Activated T-cell treated with anti-CD3 and anti-CD28 coated beads for 1 hour (primary cell): ENCODE measurements around the gene KRT7.

ENCODE experiments used
- DNase-seq: peaks from one replicate; pipeline ENCODE4 v3.0.0-alpha.2; 2020; ENCODE audit warnings: low read depth

Gene KRT7

DNA sequence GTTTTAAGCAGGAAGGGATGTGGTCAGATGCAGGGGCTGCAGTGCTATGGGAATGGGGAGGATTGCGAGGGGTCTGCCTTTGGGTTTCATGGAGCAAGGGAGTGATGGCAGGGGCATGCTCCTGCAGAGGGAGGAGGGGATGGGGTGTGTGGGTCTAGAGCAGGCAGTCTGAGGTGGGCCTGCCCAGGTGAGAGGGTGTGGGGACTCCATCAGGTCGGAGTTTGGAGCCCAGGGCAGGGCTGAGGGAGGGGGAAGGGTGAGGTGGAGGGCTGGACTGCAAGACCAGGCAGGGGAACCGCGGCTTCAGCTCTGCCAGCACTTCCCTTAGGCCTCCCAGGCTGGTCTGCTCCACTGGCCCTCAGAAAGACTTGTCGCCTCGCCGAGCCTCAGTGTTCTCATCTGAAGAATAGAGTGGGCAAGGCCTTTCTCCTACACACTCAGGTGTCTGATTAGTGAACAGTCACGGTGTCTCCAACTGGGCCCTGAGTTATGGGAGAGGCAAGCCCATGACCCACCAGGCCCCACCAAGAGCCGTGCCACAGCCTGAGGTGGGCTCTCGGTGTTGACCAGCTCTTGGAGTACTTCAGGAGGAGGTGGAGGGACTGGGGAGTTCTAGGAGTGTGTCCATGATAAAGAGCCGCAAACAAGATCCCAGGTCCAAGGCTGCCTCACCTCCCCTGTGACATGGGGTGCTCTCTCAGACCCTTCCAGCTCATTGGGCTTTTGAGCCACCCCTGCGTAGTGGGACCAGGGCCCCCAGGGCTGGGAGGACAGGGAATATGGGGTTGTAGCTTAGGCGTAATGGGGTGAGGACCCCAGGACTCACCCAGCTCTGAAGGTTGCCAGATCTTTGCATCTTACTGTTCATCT, 21.1 kb upstream of the KRT7 start:
- DNase-seq: no peak

DNA sequence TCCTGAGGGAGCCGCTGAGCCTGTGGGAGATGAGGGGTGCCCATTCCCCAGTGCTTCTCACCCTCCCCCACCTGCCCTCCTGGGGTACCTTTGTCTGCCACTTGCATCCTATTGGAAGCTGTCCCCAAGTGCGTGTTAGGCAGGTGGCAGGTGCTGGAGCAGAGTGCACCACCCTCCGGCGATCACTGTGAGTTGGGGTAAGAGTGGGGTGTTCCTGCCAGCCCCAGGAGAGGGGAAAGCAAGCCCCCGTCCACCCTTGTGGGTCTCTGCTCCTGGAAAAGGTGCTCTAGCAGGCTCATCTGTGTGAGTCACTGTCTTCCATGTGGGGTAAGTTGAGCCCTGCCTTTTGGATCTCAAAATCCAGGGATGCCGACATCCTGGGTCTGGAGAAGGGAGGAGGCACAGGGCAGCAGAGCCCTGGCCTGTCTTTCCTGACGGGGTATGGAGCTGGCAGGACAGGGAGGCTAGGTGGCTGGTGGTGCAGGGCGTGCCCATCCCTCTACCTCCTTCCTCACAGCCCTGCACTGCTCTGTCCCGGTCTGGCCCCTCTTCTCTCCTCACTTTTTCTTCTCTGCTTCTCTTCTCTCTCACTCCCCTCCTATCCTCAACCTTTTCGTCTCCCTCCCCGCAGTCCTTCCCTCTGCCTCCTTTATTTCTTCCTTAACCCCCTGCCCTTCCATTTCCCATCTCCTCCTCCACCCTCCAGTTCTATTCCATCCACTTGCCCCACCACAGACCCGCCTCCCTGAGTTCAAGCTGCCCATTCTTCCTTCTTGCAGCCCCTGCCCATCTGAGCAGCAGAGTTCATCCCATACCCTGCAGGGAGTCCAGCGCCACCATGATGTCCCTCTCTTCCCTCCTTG, 20.1 kb upstream of the KRT7 start:
- no peak for DNase-seq

GRCh38 chr12:52213564-52214420, 19.3 kb upstream of the KRT7 start:
- DNase-seq: peak; percentile 29

GRCh38 chr12:52214421-52214802, 18.6 kb upstream of the KRT7 start:
- DNase-seq: no peak

DNA sequence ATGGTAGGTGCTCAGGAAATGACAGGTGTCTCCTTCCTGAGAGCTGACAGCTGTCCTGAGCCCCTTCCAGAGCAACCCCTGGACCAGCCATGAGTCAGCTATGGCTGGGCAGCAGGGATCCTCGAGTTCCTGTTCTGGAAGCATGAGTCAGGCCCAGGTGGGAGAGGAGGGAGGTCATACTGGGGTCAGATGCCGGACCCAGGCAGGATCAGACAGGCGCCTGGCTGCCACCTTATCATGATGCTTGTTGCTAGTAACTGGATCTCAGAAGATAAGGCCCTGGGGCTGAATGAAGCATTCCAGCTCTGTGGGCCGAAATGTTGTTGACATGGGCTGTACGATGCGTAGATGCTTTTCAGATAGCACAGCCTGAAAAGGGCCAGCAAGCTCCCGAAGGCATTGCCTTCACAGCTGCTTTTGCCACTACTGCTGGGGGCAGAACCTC, 17.4 kb upstream of the KRT7 start:
- no peak for DNase-seq

DNA sequence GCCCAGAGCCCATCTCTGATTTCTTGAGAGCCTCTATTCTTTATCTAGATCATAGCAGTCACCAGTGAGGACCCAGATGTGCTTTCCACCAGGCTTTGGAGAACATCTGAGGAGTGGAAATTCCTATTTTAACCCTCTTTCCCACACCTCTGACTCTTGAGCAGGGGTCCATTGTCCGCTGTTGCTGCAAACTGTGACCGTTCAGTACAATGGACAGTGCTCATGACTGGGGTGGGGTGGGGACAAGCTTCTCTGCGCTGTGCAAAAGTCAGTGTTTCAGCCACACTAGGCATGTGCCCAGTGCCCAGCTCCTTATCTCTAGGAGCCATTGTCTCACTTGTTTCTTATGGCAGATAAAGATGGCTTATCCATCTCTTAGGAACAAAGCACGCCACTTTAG, 16.9 kb upstream of the KRT7 start:
- DNase-seq: no peak

DNA sequence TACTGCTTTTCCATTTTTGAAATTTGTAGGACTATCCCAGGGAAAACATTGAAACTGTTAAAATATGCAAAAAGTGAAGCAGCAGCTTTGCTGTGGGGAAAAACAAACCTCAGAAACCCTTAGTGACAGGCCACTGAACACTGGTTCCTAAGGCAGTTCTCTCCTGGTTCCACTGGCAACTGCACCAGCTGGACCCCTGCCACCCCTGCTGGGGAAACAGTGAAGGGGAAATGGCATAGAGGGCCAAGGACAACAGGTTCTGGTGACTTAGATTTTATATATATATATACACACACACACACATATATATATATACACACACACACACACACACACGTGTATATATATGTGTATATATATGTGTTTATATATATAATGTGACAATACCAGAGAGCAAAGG, 16.2 kb upstream of the KRT7 start:
- no peak for DNase-seq

DNA sequence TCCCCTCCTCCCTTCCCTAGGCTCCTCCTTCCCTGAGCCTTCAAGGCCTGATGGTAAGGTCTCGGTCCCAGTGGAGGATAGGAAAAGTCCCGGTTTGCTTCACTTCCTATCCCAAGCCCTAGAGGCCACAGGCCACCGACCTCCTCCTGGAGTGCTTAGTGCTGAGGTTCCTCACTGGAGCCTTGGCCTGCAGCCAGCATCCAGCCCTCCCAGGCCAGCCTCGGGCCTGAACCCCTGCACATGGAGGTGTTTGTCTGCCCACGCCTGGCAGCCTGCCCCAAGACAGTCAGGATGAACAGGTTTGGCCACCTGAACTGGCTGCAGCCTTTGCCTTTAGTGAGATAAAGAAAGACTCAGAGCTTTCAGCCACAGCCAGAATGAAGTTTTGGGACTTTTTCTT, 15.8 kb upstream of the KRT7 start:
- DNase-seq: no peak

DNA sequence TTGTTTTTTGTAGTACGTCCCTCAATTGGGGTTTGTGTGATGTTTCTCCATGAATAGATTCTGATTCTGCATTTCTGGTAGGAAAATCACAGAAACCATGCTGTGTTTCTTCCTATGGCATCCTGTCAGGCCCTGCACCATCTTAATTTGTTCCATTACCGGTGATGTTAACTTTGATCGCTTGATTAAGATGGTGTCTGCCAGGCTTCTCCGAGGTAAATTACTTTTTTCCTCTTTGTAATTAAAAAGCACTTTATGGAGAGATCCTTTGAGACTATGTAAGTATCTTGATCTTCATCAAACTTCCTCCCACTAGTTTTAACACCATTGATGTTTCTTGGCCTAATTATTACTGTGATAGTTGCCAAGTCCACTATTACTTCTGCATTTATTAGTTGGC, 15.0 kb upstream of the KRT7 start:
- DNase-seq: no peak

DNA sequence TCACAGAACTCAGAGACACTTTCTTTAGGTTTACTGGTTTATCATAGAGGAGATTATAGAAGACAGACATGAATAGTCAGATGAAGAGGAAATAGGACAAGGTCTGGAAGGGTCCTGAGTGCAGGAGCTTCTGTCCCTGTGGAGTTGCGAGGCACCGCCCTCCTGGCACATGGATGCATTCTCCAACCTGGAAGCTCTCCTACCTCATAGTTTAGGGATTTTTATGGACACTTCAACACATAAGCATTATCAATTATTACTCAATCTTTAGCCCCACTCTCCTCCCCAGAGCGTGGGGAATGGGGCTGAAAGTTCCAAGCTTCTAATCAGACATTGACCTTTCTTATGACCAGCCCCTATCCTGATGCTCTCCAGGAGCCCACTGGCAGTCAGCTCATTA, 12.6 kb upstream of the KRT7 start:
- DNase-seq: no peak

DNA sequence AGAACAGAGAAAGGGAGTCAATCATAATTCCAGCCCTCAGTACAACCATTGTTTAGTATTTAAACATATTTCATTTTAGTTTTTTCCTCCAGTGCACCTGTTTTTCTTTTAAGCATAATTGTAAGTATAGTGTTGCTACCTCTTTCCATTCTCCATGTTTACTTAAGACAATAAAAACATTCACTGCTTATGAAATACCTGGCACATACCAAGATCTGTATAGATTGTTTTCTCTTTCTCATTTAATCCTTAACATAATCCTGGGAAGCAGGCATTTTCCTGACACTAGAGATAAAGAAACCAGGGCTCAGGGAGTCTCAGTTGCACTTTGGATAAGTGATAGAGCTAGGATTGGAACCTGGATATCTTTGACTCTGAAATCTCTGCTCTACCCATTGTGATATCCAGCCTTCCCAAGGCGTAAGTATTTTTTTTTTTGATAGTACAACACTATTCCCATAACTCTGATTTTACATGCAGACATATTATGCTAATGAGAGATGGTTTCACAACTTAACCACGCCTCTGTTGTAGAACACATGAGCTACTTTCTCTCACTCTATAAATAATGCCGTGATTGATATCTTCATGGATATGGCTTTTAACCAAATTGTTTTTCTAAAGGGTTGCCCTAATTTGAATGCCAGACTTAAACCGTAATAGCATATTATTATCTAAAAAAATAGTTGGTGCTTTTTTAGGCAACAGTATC, 11.8 kb upstream of the KRT7 start:
- DNase-seq: no peak

- peak; percentile 33 for DNase-seq
Measured at GRCh38 chr12:52221912-52222457, 11.1 kb upstream of the KRT7 start.

DNA sequence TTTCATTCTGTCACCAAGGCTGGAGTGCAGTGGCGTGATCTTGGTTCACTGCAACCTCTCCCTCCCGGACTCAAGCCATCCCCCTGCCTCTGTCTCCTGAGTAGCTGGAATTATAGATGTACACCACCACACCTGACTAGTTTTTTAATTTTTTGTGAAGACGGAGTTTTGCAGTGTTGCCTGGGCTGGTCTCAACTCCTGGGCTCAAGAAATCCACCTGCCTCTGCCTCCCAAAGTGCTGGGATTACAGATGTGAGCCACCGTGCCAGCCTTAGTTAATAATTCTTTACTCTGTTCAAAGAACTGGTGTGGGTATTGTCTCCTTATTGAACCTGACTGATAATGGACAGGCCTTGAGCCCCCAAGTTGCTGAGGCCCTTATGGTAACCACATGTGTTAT, 10.4 kb upstream of the KRT7 start:
- no peak for DNase-seq

- no peak for DNase-seq
Measured at GRCh38 chr12:52223406-52224039, 9.5 kb upstream of the KRT7 start.

- no peak for DNase-seq
Measured at GRCh38 chr12:52224151-52224550, 8.9 kb upstream of the KRT7 start.

DNA sequence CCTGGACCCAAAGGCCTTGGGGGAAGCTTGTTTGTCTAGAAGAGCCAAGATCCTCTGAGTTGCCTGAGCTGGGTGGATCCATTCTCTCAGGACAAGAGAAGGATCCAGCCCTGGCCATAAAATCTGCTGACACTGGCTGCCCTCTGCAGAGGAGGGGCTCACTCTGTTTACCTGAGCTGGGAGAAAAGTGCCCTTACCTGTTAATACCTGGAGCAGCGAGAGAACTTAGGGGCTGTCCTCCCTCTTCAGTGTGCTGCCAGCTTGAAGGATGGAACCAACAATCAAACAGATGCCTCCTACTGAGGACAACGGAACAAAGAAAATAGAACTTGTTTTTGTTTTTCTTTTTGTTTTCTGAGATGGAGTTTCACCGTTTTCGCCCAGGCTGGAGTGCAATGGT, 7.3 kb upstream of the KRT7 start:
- no peak for DNase-seq

- DNase-seq: no peak
Measured at GRCh38 chr12:52226446-52226845, 6.6 kb upstream of the KRT7 start.

DNA sequence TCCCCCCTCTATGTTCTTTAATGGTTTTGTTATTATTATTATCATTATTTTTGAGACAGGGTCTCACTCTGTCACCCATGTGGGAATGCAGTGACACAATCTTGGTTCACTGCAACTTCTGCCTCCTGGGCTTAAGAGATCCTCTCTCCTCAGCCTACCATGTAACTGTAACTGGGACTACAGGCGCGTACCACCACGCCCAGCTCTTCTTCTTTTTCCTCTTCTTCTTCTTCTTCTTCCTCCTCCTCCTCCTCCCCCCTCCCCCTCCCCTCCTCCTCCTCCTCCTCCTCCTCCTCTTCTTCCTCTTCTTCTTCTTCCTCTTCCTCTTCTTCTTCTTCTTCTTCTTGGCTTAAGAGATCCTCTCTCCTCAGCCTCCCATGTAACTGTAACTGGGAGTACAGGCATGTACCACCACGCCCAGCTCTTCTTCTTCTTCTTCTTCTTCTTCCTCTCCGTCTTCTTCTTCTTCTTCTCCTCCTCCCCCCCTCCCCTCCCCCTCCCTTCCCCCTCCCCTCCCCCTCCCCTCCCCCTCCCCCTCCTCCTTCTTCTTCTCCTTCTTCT, 5.4 kb upstream of the KRT7 start:
- DNase-seq: no peak

DNA sequence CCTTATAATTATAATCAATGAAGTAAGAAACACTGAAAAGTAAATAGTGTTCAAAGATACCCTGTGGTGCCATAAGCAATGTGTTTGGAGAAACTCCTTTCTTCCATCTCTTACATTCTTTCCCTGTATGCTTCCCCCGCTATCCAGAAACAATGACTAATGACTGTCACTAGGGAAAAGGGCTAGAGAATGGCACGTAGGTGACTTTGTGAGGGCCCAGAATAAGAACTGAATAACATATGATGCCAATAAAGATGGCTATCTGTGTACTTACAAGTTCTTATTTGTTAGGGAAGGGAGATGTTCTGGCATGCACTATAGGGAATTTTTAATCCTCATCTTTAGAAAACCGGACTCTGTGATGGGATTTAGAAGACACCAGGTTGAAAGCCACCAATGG, 4.7 kb upstream of the KRT7 start:
- no peak for DNase-seq

GRCh38 chr12:52228931-52229330, 4.1 kb upstream of the KRT7 start:
- DNase-seq: no peak
